CD14-positive monocyte (primary cell): ENCODE data around the gene TNPO1. TPM values are rescaled to one million over a fixed set of nuclear protein-coding genes. Genes with fewer than 3 reads are reported as not detected.

ENCODE experiments used
- DNase-seq, 3 donors: peaks; one replicate each; pipeline ENCODE4 v3.0.0-alpha.2; 2011 to 2022
- H2AFZ ChIP-seq: 2 replicates; pipeline ENCODE4 v1.6.0; 2012; ENCODE audit warnings: mild to moderate bottlenecking, low read depth, low read length, inconsistent platforms; ENCODE audit not compliant: insufficient read depth, poor library complexity, severe bottlenecking
- H3K27ac ChIP-seq, 2 donors: 1 replicate in 1 of 2; 2 replicates in 1 of 2; pipeline ENCODE4 v1.5.1; 2012 to 2013; ENCODE audit warnings: low read length in 2 of 2, control low read depth in 1 of 2, inconsistent platforms in 1 of 2, low read depth in 1 of 2, mild to moderate bottlenecking in 1 of 2
- H3K27me3 ChIP-seq, 2 donors: one replicate each; pipeline versions ENCODE4 v1.6.0 to v1.6.1; 2011 to 2013; ENCODE audit warnings: low read length in 2 of 2; ENCODE audit not compliant: control insufficient read depth in 2 of 2, insufficient read depth in 2 of 2
- H3K36me3 ChIP-seq, 2 donors: replicated peaks in 1 of 2; 1 replicate in 1 of 2; 2 replicates in 1 of 2; pipeline versions ENCODE4 v1.5.1 to v1.6.1; 2012 to 2013; ENCODE audit warnings: low read length in 2 of 2, control low read depth in 1 of 2, inconsistent platforms in 1 of 2, mild to moderate bottlenecking in 1 of 2; ENCODE audit not compliant: insufficient read depth in 2 of 2, control insufficient read depth in 1 of 2
- H3K4me1 ChIP-seq, 2 donors: 1 replicate in 1 of 2; 2 replicates in 1 of 2; pipeline versions ENCODE4 v1.5.1 to v1.6.1; 2012 to 2013; ENCODE audit warnings: low read length in 2 of 2, control low read depth in 1 of 2, inconsistent platforms in 1 of 2, mild to moderate bottlenecking in 1 of 2, moderate library complexity in 1 of 2; ENCODE audit not compliant: insufficient read depth in 2 of 2, control insufficient read depth in 1 of 2
- H3K4me2 ChIP-seq: replicated peaks from 2 replicates; pipeline ENCODE3; 2012; ENCODE audit warnings: low read length, moderate library complexity, mild to moderate bottlenecking; ENCODE audit not compliant: poor library complexity, severe bottlenecking; ENCODE audit errors: extremely low read depth
- H3K4me3 ChIP-seq, 3 experiments: fragments of 200-600 bp in 1 of 3; sonication (generic) in 1 of 3; replicated peaks in 1 of 3; 1 replicate in 2 of 3; 2 replicates in 1 of 3; pipeline ENCODE4 v1.5.1; 2011 to 2013; ENCODE audit warnings: low read length in 3 of 3, mild to moderate bottlenecking in 3 of 3, control low read depth in 2 of 3, low read depth in 2 of 3, inconsistent platforms in 1 of 3, moderate library complexity in 1 of 3
- H3K79me2 ChIP-seq: 2 replicates; pipeline ENCODE4 v1.6.0; 2012; ENCODE audit warnings: mild to moderate bottlenecking, control low read depth, inconsistent platforms, low read length, moderate library complexity; ENCODE audit not compliant: insufficient read depth
- H3K9ac ChIP-seq: 2 replicates; pipeline ENCODE4 v1.6.0; 2017; ENCODE audit warnings: low read length, mild to moderate bottlenecking; ENCODE audit not compliant: insufficient read depth, poor library complexity, severe bottlenecking
- H3K9me3 ChIP-seq, 2 donors: replicated peaks in 1 of 2; 1 replicate in 1 of 2; 2 replicates in 1 of 2; pipeline versions ENCODE4 v1.5.1 to v1.6.1; 2012 to 2013; ENCODE audit warnings: low read length in 2 of 2, control low read depth in 1 of 2; ENCODE audit not compliant: control insufficient read depth in 1 of 2, insufficient read depth in 1 of 2
- H4K20me1 ChIP-seq: 2 replicates; pipeline ENCODE4 v1.6.0; 2012; ENCODE audit warnings: mild to moderate bottlenecking, low read length, control low read depth, moderate library complexity; ENCODE audit not compliant: insufficient read depth
- H3K27ac Mint-ChIP-seq, 7 donors: one replicate each; pipeline ENCODE4 v1.8.0; 2020; ENCODE audit warnings: mild to moderate bottlenecking in 7 of 7, mixed read lengths in 7 of 7, moderate library complexity in 6 of 7, inconsistent platforms in 2 of 7
- H3K27me3 Mint-ChIP-seq, 3 donors: one replicate each; pipeline ENCODE4 v1.8.0; 2021 to 2022; ENCODE audit warnings: low read depth in 3 of 3, mild to moderate bottlenecking in 3 of 3, mixed read lengths in 3 of 3, moderate library complexity in 3 of 3, inconsistent platforms in 1 of 3
- H3K36me3 Mint-ChIP-seq, 2 donors: one replicate each; pipeline ENCODE4 v1.8.0; 2020; ENCODE audit warnings: mixed read lengths in 2 of 2, inconsistent platforms in 1 of 2, mild to moderate bottlenecking in 1 of 2
- H3K4me1 Mint-ChIP-seq: one replicate; pipeline ENCODE4 v1.8.0; 2020; ENCODE audit warnings: mild to moderate bottlenecking, mixed read lengths
- H3K4me3 Mint-ChIP-seq, 2 donors: one replicate each; pipeline ENCODE4 v1.8.0; 2020; ENCODE audit warnings: mild to moderate bottlenecking in 2 of 2, mixed read lengths in 2 of 2, moderate library complexity in 1 of 2
- H3K9me3 Mint-ChIP-seq, 7 donors: one replicate each; pipeline ENCODE4 v1.8.0; 2020 to 2022; ENCODE audit warnings: mixed read lengths in 7 of 7, mild to moderate bottlenecking in 6 of 7, moderate library complexity in 6 of 7, inconsistent platforms in 2 of 7
- WGBS: methylation state at CpG from one replicate; pipeline ENCODE4 v1.1.5; 2013; ENCODE audit warnings: missing lambda C conversion rate; ENCODE audit not compliant: insufficient coverage; 5-methylcytosine and 5-hydroxymethylcytosine counted together
- intact Hi-C, 2 donors: fragments of 100-400 bp; cut with micrococcal nuclease; formaldehyde crosslinking; loops; one replicate each; pipeline versions ENCODE4 v1.15.0 to v1.15.1; 2023
- polyA plus RNA-seq, 3 donors: library from polyadenylated mRNA; depleted of rRNA in 1 of 3; unstranded in 2 of 3; stranded (reverse) in 1 of 3; fragments of 300-500 nt in 2 of 3; fragments of >200 nt in 1 of 3; fragmentation: Illumina TruSeq in 2 of 3; gene quantifications; 1 replicate in 2 of 3; 2 replicates in 1 of 3; pipeline ENCODE4 v1.2.3, GENCODE V29; 2012 to 2021
- TF ChIP-seq, protein P1 (sequence below): fragments of 200-600 bp; IDR thresholded peaks from one replicate; pipeline ENCODE4 v1.8.0; 2022; ENCODE audit warnings: antibody characterized with exemption, mild to moderate bottlenecking

Gene TNPO1
- polyA plus RNA-seq, 3 donors, result 9.3 to 28.1 (median 26.3) TPM

DNA sequence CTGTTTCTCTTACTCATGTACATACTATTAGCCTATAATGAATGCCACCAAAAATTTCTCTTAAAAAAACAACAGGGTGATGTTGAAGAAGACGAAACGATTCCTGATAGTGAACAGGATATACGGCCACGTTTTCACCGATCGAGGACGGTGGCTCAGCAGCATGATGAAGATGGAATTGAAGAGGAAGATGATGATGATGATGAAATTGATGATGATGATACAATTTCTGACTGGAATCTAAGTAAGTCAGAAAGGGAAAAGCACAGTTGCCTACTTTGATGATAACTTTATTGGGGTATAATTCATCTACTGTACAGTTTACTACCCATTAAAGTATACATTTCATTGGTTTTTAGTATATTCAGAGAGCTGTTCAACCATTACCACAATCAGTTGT lies 66.5 kb downstream of the TNPO1 start:
- TF ChIP-seq, protein P1, sequence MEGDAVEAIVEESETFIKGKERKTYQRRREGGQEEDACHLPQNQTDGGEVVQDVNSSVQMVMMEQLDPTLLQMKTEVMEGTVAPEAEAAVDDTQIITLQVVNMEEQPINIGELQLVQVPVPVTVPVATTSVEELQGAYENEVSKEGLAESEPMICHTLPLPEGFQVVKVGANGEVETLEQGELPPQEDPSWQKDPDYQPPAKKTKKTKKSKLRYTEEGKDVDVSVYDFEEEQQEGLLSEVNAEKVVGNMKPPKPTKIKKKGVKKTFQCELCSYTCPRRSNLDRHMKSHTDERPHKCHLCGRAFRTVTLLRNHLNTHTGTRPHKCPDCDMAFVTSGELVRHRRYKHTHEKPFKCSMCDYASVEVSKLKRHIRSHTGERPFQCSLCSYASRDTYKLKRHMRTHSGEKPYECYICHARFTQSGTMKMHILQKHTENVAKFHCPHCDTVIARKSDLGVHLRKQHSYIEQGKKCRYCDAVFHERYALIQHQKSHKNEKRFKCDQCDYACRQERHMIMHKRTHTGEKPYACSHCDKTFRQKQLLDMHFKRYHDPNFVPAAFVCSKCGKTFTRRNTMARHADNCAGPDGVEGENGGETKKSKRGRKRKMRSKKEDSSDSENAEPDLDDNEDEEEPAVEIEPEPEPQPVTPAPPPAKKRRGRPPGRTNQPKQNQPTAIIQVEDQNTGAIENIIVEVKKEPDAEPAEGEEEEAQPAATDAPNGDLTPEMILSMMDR, result no peak
- no peaks in the 10 kb centered on the region for H3K27me3 Mint-ChIP-seq
- H3K9me3 Mint-ChIP-seq, result no peaks in the 10 kb centered on the region
- Histone ChIP-seq H3K4me2 (no peak overlapping the region), H3K27ac (no peak overlapping the region), H3K4me3 (no peak overlapping the region), H3K4me1 (no peaks in the 10 kb centered on the region), H3K9ac (no peak overlapping the region), H3K27me3 (no peaks in the 10 kb centered on the region), H4K20me1 (peaks cover 22% of the 10 kb centered on the region), H3K36me3 (peaks cover 85 to 99% of the 10 kb centered on the region in 2 donors), H2AFZ (no peak overlapping the region), H3K9me3 (no peaks in the 10 kb centered on the region), H3K79me2 (peaks cover 14% of the 10 kb centered on the region)
- DNase-seq, result no peak
- intact Hi-C loops, result no loop called here
- H3K27ac Mint-ChIP-seq, result no peak overlapping the region
- H3K4me3 Mint-ChIP-seq, result no peak overlapping the region
- H3K4me1 Mint-ChIP-seq, result no peaks in the 10 kb centered on the region
- 95% methylated on average over 6 of the region's 7 CpGs for WGBS
- peaks cover 85 to 94% of the 10 kb centered on the region in 2 donors for H3K36me3 Mint-ChIP-seq

DNA sequence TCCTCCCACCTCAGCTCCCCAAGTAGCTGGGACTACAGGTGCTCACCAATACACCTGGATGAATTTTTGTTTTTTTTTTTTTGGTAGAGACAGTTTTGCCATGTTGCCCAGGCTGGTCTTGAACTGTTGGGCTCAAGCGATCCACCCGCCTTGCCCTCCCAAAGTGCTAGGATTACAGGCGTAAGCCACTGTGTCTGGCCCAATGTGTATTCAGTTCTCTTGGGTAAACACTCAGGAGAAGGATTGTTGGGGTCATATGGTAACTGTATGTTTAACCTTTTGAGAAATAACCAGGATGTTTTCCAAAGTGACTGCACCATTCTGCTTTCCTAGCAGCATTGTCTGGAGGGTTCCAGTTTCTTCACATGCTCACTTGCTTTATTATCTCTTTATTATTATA lies 67.4 kb downstream of the TNPO1 start:
- DNase-seq, result no peak
- Histone ChIP-seq H3K27ac (no peak overlapping the region), H3K9me3 (no peaks in the 10 kb centered on the region), H3K9ac (no peak overlapping the region), H3K27me3 (no peaks in the 10 kb centered on the region), H3K36me3 (peaks cover 85 to 99% of the 10 kb centered on the region in 2 donors), H3K79me2 (peaks cover 13% of the 10 kb centered on the region), H4K20me1 (peaks cover 22% of the 10 kb centered on the region), H2AFZ (no peak overlapping the region), H3K4me3 (no peak overlapping the region), H3K4me1 (no peaks in the 10 kb centered on the region), H3K4me2 (no peak overlapping the region)
- TF ChIP-seq, protein P1, result no peak
- WGBS, result 100% methylated on average over 2 of the region's 3 CpGs
- Mint-ChIP-seq H3K4me3 (no peak overlapping the region), H3K36me3 (peaks cover 85 to 94% of the 10 kb centered on the region in 2 donors), H3K4me1 (no peaks in the 10 kb centered on the region), H3K27ac (no peak overlapping the region), H3K27me3 (no peaks in the 10 kb centered on the region), H3K9me3 (no peaks in the 10 kb centered on the region)
- intact Hi-C loops, result no loop called here
